ENCODE measurements around the gene TMEM80. TPM values are rescaled to one million over a fixed set of nuclear protein-coding genes. Genes with fewer than 3 reads are reported as not detected.

Gene TMEM80
- polyA plus RNA-seq, 1 experiment: 19.5 TPM

- ChIA-PET POLR2A (no interaction called here), CTCF (interaction anchor here (0.6 to 2.5 kb wide), 5 partner anchors 8 to 201 kb away, joined by 3 to 9 read pairs (median 3); no protein-coding TSS in a partner anchor)
- no peak for TF ChIP-seq CTCF (IDR thresholded peaks at IDR 0.05; ENCODE audit: insufficient read depth, low read depth, low read length)
- Histone ChIP-seq H3K36me3 (ENCODE audit: control insufficient read depth, insufficient read depth, low read length) (peaks cover 4% of the 10 kb centered on the region), H3K4me3 (ENCODE audit: low read depth, low read length) (no peak overlapping the region; the same call in 1 of the 2 replicates), H3K27me3 (ENCODE audit: control insufficient read depth, insufficient read depth, low read length) (no peaks in the 10 kb centered on the region)
- DNase-seq (ENCODE audit: low read depth): no peak
Observed at GRCh38 chr11:720017-720641, 24.5 kb downstream of the TMEM80 start.

- H3K4me3 ChIP-seq (ENCODE audit: low read depth, low read length): no peak overlapping the region; the same call in none of the 2 replicates
- ChIA-PET POLR2A (no interaction called here), CTCF (interaction anchor here (1.2 to 1.4 kb wide), 2 partner anchors 23 to 202 kb away, joined by 3 to 4 read pairs; no protein-coding TSS in a partner anchor)
- H3K36me3 ChIP-seq (ENCODE audit: control insufficient read depth, insufficient read depth, low read length): peaks cover 4% of the 10 kb centered on the region
- H3K27me3 ChIP-seq (ENCODE audit: control insufficient read depth, insufficient read depth, low read length): no peaks in the 10 kb centered on the region
- TF ChIP-seq CTCF (IDR thresholded peaks at IDR 0.05; ENCODE audit: insufficient read depth, low read depth, low read length): no peak
- DNase-seq (ENCODE audit: low read depth): no peak
Observed at GRCh38 chr11:720642-721246, 25.1 kb downstream of the TMEM80 start.

GRCh38 chr11:721247-721740, 25.7 kb downstream of the TMEM80 start:
- no peak for DNase-seq (ENCODE audit: low read depth)
- H3K4me3 ChIP-seq (ENCODE audit: low read depth, low read length): no peak overlapping the region
- H3K27me3 ChIP-seq (ENCODE audit: control insufficient read depth, insufficient read depth, low read length): no peaks in the 10 kb centered on the region
- CTCF ChIA-PET: interaction anchor here (1.4 to 4.4 kb wide), 4 partner anchors 24 to 167 kb away, joined by 4 to 18 read pairs (median 14); partner anchors contain the start of gene TALDO1
- peaks cover 4% of the 10 kb centered on the region for H3K36me3 ChIP-seq (ENCODE audit: control insufficient read depth, insufficient read depth, low read length)
- TF ChIP-seq CTCF (IDR thresholded peaks at IDR 0.05; ENCODE audit: insufficient read depth, low read depth, low read length): no peak
- POLR2A ChIA-PET: no interaction called here

- peaks cover 4% of the 10 kb centered on the region for H3K36me3 ChIP-seq (ENCODE audit: control insufficient read depth, insufficient read depth, low read length)
- H3K4me3 ChIP-seq (ENCODE audit: low read depth, low read length): no peak overlapping the region
- POLR2A ChIA-PET: no interaction called here
- no peak for DNase-seq (ENCODE audit: low read depth)
- no peaks in the 10 kb centered on the region for H3K27me3 ChIP-seq (ENCODE audit: control insufficient read depth, insufficient read depth, low read length)
- CTCF ChIA-PET: interaction anchor here (1.0 to 4.4 kb wide), 5 partner anchors 25 to 168 kb away, joined by 4 to 18 read pairs (median 11); partner anchors contain the start of gene TALDO1
- TF ChIP-seq CTCF (IDR thresholded peaks at IDR 0.05; ENCODE audit: insufficient read depth, low read depth, low read length): no peak
Observed at GRCh38 chr11:721741-722345, 26.2 kb downstream of the TMEM80 start.

- Histone ChIP-seq H3K36me3 (ENCODE audit: control insufficient read depth, insufficient read depth, low read length) (peaks cover 4% of the 10 kb centered on the region), H3K4me3 (ENCODE audit: low read depth, low read length) (no peak overlapping the region), H3K27me3 (ENCODE audit: control insufficient read depth, insufficient read depth, low read length) (no peaks in the 10 kb centered on the region)
- CTCF ChIA-PET: interaction anchor here (1.0 to 4.4 kb wide), 8 partner anchors 15 to 168 kb away, joined by 3 to 18 read pairs (median 6); partner anchors contain the start of gene TALDO1
- no peak for TF ChIP-seq CTCF (IDR thresholded peaks at IDR 0.05; ENCODE audit: insufficient read depth, low read depth, low read length)
- no peak for DNase-seq (ENCODE audit: low read depth)
- POLR2A ChIA-PET: no interaction called here
Observed at GRCh38 chr11:722346-722811, 26.8 kb downstream of the TMEM80 start.

Measured in BJ (cell line).